Ishikawa (cell line): Measurements from ENCODE around the gene RHOT2.

Source experiments
- CEBPB ChIP-seq: IDR thresholded peaks from 2 replicates; pipeline ENCODE4 v1.6.1; 2012
- CREB1 ChIP-seq: IDR thresholded peaks from 2 replicates; pipeline ENCODE4 v1.6.1; 2012; ENCODE audit warnings: low read depth

- TF ChIP-seq CREB1 (no peak), CEBPB (no peak)
These were observed 34.4 kb downstream of the RHOT2 start for GRCh38 chr16:702341-702740.
